Testis (tissue), 3 donors: ENCODE measurements around the gene TRAPPC13. TPM values are rescaled to one million over a fixed set of nuclear protein-coding genes. Genes with fewer than 3 reads are reported as not detected.
"Not testable (repeated sequence)": the region's sequence is repeated elsewhere in the genome, so short reads cannot be mapped to it uniquely, and the experiment has no call there.

ENCODE experiments used
- DNase-seq: peaks from one replicate; pipeline ENCODE4 v3.0.0-alpha.2; 2019
- H3K27ac ChIP-seq, 2 donors: fragments of 200-600 bp; sonication (generic); one replicate each; pipeline ENCODE4 v1.5.1; 2019
- H3K27me3 ChIP-seq: fragments of 200-600 bp; sonication (generic); one replicate; pipeline ENCODE4 v1.5.1; 2019
- H3K36me3 ChIP-seq: fragments of 200-600 bp; sonication (generic); one replicate; pipeline ENCODE4 v1.5.1; 2017; ENCODE audit warnings: low read depth; ENCODE audit errors: missing control alignments
- H3K4me1 ChIP-seq: fragments of 200-600 bp; sonication (generic); one replicate; pipeline ENCODE4 v1.5.1; 2019
- H3K4me3 ChIP-seq, 2 donors: fragments of 200-600 bp; sonication (generic); one replicate each; pipeline ENCODE4 v1.5.1; 2017 to 2019
- H3K9me3 ChIP-seq: fragments of 200-600 bp; sonication (generic); one replicate; pipeline ENCODE4 v1.5.1; 2017
- CTCF ChIP-seq, 3 experiments: fragments of 450-650 bp in 2 of 3; fragments of 200-600 bp in 1 of 3; sonication (generic) in 1 of 3; IDR thresholded peaks; one replicate each; pipeline ENCODE4 v1.5.1; 2016 to 2019; ENCODE audit warnings: antibody characterized with exemption in 3 of 3, mild to moderate bottlenecking in 2 of 3, moderate library complexity in 1 of 3
- POLR2A ChIP-seq: fragments of 450-650 bp; IDR thresholded peaks from one replicate; pipeline ENCODE4 v1.6.1; 2017; ENCODE audit warnings: antibody characterized with exemption, mild to moderate bottlenecking, moderate library complexity
- WGBS, 2 donors: methylation state at CpG; one replicate each; pipeline ENCODE4 v1.1.5; 2018; 5-methylcytosine and 5-hydroxymethylcytosine counted together
- intact Hi-C: fragments of 100-400 bp; cut with DNase I; formaldehyde crosslinking; loops from one replicate; pipeline ENCODE4 v1.15.1; 2023; ENCODE audit warnings: low total_unique reads
- polyA plus RNA-seq: library from polyadenylated mRNA; stranded (reverse); fragments of 350-450 nt; fragmentation: Illumina TruSeq; extraction: RNeasy Lipid Tissue Mini Kit (QIAGEN cat#74804); gene quantifications from one replicate; pipeline ENCODE4 v1.2.3, GENCODE V29; 2014; ENCODE audit warnings: low read depth, low replicate concordance; ENCODE audit not compliant: insufficient read depth
- total RNA-seq, 2 donors: library from RNA; depleted of rRNA; stranded (reverse); fragments of >200 nt; gene quantifications; one replicate each; pipeline ENCODE4 v1.2.3, GENCODE V29; 2016

The TRAPPC13 gene
- total and polyA plus RNA-seq, 3 donors from 2014 or later = 17.3 to 22.1 (median 18.9) TPM

DNA sequence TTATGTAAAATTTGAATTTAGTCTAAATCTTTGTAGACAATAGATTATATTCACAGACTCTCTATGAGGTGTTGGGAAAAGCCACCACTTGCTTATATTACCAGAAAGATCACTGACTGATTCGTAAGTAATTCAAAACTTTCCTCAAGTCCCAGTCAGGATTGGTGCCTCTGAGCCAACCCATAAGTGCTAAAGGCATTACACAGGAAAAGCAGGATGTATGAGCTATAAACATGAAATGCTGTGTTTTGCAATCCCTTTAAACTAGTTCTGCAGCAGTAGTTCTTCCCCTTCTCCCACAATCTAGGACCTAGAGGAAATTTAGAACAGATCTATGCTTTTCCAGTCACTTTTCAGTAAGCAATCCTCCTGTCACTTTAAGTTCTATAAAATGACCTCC lies 48.0 kb downstream of the TRAPPC13 start:
- H3K4me1 ChIP-seq = no peaks in the 10 kb centered on the region
- TF ChIP-seq CTCF (IDR thresholded peaks at IDR 0.05) (no peak), POLR2A (no peak)
- DNase-seq = no peak
- H3K4me3 ChIP-seq = no peak overlapping the region
- no peaks in the 10 kb centered on the region for H3K9me3 ChIP-seq
- no peaks in the 10 kb centered on the region for H3K36me3 ChIP-seq
- intact Hi-C loops = no loop called here
- WGBS, 2 donors = 88 to 89% methylated on average over 1 of the region's 1 CpG
- no peaks in the 10 kb centered on the region for H3K27me3 ChIP-seq
- H3K27ac ChIP-seq = no peak overlapping the region

DNA sequence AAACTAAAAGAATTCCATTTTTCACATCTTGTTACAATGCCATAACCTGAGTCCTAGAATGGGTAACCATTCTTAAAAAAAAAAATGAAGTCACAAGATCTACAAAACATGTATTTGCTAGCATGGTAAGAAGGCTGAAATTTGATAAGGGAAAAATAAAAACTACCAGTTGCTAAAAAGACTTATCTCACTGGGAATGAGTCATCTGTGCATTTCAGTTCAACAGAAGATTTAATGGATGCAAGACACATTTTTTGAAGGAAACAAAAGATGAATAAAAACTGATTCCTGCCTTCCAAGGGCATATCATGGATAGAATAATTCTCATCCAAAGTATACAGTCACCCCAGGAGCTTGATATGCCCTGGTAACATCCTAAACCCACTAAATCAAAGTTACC lies 49.9 kb downstream of the TRAPPC13 start:
- Histone ChIP-seq H3K4me1 (no peaks in the 10 kb centered on the region), H3K9me3 (no peaks in the 10 kb centered on the region), H3K4me3 (no peak overlapping the region), H3K36me3 (no peaks in the 10 kb centered on the region), H3K27ac (no peak overlapping the region), H3K27me3 (no peaks in the 10 kb centered on the region)
- no peak for TF ChIP-seq POLR2A
- no peak for TF ChIP-seq CTCF (IDR thresholded peaks at IDR 0.05)
- intact Hi-C loops = no loop called here
- DNase-seq = no peak

GRCh38 chr5:65676056-65676455 lies 51.2 kb downstream of the TRAPPC13 start:
- H3K4me1 ChIP-seq, H3K27ac ChIP-seq, DNase-seq, H3K36me3 ChIP-seq, H3K4me3 ChIP-seq, H3K27me3 ChIP-seq, intact Hi-C loops, H3K9me3 ChIP-seq: not testable (repeated sequence)
- WGBS, 2 donors = 85 to 90% methylated on average over 3 of the region's 3 CpGs

DNA sequence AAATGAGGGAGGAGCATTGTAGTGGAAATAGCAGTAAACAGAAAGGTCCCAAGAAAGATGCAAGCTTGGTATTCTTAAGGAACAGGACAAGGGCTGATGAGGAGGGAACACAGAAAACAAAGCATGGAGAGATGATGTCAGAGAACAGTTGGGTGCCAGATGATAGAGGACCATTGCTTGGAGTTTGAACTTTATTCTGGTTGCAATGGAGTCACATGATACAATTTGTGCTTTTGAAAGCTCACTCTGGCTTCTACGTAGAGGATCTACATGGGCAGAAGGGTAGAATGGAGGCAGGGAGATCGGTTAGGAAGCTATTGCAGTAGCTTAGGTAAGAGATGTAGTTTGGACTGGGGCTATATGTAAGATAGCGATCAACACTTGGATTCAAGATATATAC lies 57.3 kb downstream of the TRAPPC13 start:
- intact Hi-C loops = no loop called here
- WGBS, 2 donors = 93 to 95% methylated on average over 3 of the region's 3 CpGs
- TF ChIP-seq POLR2A = no peak
- TF ChIP-seq CTCF (IDR thresholded peaks at IDR 0.05) = no peak
- H3K9me3 ChIP-seq = no peaks in the 10 kb centered on the region
- H3K27ac ChIP-seq = no peak overlapping the region
- no peaks in the 10 kb centered on the region for H3K36me3 ChIP-seq
- no peak overlapping the region for H3K4me3 ChIP-seq
- no peaks in the 10 kb centered on the region for H3K27me3 ChIP-seq
- no peaks in the 10 kb centered on the region for H3K4me1 ChIP-seq
- no peak for DNase-seq

- Histone ChIP-seq H3K27ac (no peak overlapping the region), H3K4me1 (no peaks in the 10 kb centered on the region), H3K9me3 (no peaks in the 10 kb centered on the region), H3K36me3 (no peaks in the 10 kb centered on the region), H3K4me3 (no peak overlapping the region), H3K27me3 (no peaks in the 10 kb centered on the region)
- WGBS, 2 donors = 93 to 97% methylated on average over 2 of the region's 2 CpGs
- TF ChIP-seq CTCF (IDR thresholded peaks at IDR 0.05) (no peak), POLR2A (no peak)
- intact Hi-C loops = no loop called here
- no peak for DNase-seq
Observed at GRCh38 chr5:65693121-65693520, 68.3 kb downstream of the TRAPPC13 start.
